Right lobe of liver (tissue), 4 donors: ENCODE measurements around the gene LLGL2.

Experiments used
- CTCF ChIP-seq, 4 donors: fragments of 200-600 bp in 3 of 4; fragments of 450-650 bp in 1 of 4; IDR thresholded peaks; one replicate each; pipeline versions ENCODE4 v1.5.1 to v1.8.0; 2016 to 2022; ENCODE audit warnings: antibody characterized with exemption in 4 of 4, mild to moderate bottlenecking in 2 of 4
- POLR2A ChIP-seq: fragments of 450-650 bp; IDR thresholded peaks from one replicate; pipeline ENCODE4 v1.6.1; 2017; ENCODE audit warnings: antibody characterized with exemption, mild to moderate bottlenecking
- donor health status: DM: no; HTN: no; CAD: no.
- donor health status: DM: no; HTN: no; CAD: no.
- donor health status: DM: no; HTN: yes; CAD: no.

GRCh38 chr17:75551266-75551665 is 25.8 kb downstream of the LLGL2 start:
- TF ChIP-seq CTCF (IDR thresholded peaks at IDR 0.05): no peak
- TF ChIP-seq POLR2A: no peak
